ENCODE measurements around the gene GGN.
"Not testable (repeated sequence)": the region's sequence is repeated elsewhere in the genome, so short reads cannot be mapped to it uniquely, and the experiment has no call there.

GGN gene, protein sequence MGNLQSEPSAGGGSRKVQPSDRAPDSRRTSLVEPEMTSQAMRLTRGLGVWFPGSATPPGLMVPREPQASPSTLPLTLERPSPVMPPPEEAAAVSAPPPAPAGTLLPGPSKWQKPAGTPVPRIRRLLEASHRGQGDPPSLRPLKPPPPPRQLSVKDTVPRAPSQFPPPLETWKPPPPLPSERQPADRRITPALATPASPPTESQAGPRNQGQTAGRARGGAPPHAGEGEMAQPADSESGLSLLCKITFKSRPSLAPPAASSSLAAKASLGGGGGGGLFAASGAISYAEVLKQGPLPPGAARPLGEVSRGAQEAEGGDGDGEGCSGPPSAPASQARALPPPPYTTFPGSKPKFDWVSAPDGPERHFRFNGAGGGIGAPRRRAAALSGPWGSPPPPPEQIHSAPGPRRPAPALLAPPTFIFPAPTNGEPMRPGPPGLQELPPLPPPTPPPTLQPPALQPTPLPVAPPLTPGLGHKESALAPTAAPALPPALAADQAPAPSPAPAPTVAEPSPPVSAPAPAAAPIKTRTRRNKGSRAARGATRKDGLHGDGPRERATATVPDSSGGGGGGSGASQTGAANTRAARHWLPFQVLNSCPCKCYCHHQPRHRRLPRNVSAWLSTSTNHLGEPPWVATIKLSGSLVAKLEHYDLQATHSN

DNA sequence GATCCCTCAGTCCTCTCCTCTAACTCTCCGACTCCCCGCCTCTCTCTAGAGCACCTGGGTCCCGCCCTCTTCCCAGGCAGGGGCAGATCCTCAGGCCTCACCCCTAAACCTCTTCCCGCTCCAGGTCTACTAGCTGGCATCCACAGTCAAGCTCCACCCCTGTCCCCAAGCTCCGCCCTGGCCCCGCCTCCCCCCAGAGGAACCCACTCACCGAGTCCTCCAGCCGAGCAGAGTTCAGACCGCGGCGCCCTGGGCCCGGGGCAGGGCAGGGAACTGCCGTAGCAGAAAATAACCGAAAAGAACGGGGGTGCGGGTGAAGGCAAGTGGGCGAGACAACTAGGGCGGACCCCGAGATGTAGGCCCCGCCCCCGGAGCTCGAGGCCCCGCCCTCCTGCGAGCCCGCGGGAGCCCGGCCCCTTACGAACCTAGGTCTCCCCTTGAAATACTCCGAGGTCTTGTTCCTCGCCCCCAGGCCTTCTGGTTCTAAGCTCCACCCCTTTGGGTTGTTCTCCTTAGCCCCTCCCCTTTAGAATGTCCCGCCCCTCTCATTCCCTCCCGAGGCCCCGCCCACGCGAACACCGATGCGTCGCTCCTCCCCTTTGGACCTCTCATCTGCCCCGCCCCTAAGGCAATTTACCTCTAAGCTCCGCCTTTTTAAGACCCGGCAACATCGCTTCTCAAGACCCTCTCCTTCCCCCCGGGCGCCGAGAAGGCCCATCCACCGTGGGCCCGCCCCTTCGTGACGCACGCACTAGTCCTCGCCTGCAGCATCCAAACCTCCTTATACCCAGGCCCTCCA lies at the start of gene GGN:
Gene GGN (minus strand): TSS at position 485 of the 799 bp plus-strand sequence. CDS start 773 bp downstream, outside the sequence.
- peak; percentile 36 to 53 for DNase-seq (ENCODE audit: extremely low read depth in 1 of 2, low read depth in 1 of 2)

DNA sequence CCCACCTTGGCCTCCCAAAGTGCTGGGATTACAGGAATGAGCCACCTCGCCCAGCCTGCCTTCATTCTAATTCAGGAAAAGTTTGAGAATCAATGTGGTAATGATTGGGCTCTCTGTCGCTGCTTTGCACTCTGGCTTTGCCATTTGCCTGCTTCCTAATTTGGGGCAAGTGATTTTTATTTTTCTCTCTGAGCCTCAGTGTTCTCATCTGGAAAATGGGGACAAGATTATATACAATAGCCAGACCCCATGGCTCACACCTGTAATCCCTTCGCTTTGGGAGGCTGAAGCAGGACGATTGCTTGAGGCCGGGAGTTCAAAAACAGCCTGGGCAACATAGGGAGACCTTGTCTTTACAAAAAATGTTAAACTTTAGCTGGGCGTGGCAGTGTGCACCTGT lies 49.5 kb upstream of the GGN start:
- DNase-seq (ENCODE audit: extremely low read depth in 1 of 2, low read depth in 1 of 2), result no peak

DNA sequence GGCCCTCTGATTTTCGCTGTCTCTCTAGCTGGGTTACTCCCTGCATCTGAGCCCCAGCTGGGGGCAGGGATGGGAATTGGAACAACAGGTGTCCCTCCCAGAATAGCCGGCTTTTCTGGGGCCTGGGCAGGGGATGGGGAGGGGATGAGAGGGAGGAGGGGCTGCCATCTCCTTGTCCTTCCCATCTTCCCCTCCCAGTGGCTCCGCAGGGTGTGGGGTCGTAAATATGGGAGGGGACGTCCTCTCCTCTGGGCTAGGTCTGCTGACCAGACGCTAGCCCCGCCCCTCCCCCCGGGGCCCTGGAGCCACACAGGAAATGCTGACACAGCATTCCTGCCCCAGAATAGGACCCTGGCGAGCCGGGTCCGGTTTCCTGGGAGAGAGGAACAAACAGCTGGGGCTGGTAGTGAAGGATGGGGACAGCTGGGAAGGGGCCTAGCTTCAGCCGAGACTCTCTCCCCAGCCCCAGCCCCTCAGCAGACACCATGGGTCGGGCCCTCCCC lies 46.8 kb upstream of the GGN start:
- no peak for DNase-seq (ENCODE audit: extremely low read depth in 1 of 2, low read depth in 1 of 2)

DNA sequence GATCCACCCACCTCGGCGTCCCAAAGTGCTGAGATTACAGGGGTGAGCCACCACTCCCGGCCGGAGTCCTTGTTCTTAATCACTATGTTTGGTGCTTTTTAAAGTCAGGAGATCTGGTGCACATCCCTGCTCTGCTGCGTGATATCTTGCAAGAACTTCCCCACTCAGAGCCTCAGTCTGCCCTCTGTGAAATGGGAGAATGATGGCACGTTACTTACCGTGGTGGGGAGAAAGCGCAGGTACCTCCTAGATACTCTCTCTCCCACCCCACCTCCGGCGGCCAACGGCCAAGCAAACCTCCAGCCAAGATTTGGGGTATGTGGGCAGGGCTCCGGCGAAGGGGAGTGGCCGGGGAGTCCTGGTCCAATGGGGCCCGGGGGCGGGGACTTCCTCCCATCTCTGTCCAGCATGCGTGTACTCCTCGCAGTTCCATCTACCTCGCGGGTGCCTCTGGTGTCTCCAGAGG lies 45.5 kb upstream of the GGN start, which contains the start of gene RYR1:
Gene RYR1 (plus strand): TSS at position 424 of the 466 bp plus-strand sequence. CDS start 139 bp downstream, outside the sequence.
- DNase-seq (ENCODE audit: extremely low read depth in 1 of 2, low read depth in 1 of 2), result peak in 1 of 2 donors; percentile 8

DNA sequence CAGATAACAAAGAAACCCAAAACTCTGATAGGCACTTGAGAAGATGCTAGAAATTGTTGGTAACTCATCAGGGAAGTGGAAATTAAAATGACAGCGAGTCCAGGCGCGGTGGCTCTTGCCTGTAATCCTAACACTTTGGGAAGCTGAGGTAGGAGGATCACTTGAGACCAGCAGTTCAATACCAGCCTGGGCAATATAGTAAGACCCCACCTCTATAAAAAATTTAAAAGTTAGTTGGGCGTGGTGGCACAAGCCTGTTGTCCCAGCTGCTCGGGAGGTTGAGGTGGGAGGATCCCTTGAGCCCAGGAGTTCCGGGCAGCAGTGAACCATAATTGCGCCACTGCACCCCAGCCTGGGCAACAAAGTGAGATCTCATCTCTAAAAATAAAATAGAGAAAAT lies 43.1 kb upstream of the GGN start:
- no peak for DNase-seq (ENCODE audit: extremely low read depth in 1 of 2, low read depth in 1 of 2)

DNA sequence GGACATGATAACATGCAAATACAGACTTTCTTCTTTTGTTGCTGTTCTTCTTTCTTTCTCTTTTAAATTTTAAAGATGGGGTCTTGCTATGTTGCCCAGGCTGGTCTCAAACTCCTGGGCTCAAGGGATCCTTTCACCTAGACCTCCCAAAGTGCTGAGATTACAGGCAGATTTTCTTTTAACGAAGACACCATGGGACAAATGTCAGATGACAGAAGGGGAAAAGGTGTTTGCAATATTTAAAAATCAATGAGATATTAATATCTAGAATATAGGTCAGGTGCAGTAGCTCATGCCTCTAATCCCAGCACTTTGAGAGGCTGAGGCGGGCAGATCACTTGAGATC lies 42.0 kb upstream of the GGN start:
- no peak for DNase-seq (ENCODE audit: extremely low read depth in 1 of 2, low read depth in 1 of 2)

DNA sequence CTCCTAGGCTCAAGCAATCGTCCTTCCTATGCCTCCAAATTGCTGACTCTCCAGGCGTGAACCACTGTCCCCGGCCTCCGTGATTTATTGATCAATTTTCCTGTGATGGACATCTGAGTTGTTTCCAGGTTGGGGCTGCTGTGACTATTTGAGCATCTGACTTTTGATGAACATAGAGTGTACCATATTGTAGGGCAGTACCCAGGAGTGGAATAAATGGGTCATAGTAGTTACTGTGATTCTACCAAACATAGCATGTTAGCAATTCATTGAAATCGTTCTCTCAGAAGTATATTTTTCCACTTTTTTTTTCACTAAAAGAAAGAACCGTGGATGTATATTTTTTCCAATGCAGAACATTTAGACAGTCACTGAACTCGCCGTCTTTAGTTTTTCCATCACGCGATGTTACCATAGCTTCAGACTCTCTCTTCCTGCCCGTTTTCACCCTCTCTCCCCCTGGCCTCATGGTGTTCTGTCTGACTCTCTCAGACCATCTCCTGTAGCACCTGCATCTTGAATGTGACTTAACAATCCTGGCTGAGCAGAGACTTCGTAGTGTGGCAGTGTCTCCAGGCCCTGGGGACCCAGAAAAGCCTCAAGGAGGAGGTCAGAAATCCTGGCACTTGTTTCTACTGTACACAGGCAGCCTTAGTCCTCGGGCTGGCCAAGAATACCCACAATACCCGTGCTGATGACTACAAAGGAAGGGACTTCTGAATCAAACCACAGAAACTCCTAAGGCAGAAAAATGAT lies 41.4 kb upstream of the GGN start:
- DNase-seq (ENCODE audit: extremely low read depth in 1 of 2, low read depth in 1 of 2), result no peak

DNA sequence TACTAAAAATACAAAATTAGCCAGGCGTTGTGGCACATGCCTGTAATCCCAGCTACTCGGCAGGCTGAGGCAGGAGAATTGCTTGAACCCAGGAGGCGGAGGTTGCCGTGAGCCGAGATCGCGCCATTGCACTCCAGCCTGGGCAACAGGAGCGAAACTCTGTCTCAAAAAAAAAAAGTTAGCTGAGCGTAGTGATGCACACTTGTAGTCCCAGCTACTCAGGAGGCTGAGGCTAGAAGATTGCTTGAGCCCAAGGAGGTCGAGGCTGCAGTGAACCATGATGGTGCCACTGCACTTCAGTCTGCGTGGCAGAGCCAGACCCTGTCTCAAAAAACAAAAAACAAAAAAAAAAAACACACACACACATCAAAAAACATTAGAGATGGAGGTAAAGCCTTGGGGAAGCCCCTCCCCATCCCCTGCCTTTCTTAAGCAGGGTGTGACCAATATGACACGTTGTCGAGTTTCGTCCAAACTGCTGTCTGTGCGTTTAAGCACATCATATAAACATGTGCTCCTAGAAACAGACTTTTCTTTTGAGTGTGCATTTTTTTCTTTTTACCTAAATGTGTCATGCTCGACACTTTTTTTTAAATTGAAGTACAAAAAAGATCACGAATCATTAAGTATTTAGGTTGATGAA lies 39.3 kb upstream of the GGN start:
- not testable (repeated sequence) for DNase-seq (ENCODE audit: extremely low read depth in 1 of 2, low read depth in 1 of 2)

DNA sequence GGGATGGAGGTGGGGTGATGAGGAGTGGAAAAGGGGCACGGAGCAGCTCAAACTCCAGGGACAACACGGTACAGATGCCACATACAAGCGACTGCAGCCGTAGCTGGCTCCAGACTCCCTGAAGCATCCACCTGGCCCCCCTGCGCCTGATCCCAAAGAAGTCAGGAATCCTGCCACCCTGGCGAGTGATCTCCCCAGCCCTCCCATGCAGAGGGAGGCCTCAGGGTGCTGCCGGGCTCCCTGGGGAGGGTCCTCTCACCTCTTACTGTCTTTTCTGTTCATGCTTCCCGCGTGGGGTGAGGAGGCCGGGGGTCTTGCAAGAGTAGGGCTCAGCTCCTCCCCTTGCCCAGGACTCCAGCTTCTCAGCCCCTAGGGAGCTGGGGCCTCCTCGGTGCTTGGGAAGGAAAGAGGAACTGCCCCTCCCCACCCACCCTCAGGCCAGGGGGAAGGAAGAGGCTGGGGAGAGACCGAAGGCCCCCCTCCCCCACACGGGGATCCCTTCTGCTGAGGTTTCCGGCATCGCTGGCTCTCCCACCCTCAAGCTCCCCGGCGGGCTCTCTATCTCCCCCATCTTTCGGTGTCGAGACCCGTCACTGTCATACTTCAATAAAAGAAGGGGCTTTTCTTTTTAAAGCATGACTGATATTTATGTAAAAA lies 38.1 kb upstream of the GGN start, which contains the start of gene RASGRP4:
Gene RASGRP4 (minus strand): TSS at position 410 of the 657 bp plus-strand sequence. CDS start 128 bp downstream, at position 282.
- no peak for DNase-seq (ENCODE audit: extremely low read depth in 1 of 2, low read depth in 1 of 2)

DNA sequence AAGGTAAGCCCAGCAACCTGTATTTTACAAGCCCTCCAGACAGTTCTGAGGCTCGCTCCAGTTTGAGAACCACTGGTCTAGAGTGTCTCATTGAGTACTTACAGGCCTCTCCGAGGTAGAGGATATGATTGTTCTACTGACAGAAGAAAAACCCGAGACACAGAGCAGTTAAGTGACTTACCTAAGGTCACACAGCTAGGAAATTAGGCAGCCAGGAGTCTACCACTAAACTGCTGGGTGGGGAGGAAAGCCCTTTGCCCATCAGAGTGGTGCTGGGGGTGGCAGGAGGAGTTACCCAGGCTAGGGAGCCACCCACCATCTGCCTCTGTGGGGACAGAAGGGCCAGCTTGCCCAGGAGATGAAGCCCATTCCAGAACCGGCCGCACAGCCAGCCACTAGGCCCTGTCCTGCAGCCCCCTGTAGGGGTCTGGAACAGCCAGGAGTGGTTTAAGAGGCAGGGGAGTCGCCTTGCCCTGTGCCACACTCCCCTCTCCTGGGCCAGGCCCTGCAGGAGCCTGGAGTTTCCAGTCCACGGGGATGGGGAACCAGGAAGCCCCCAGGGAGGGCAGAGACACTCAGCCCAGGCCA lies 37.5 kb upstream of the GGN start:
- DNase-seq (ENCODE audit: extremely low read depth in 1 of 2, low read depth in 1 of 2), result no peak

DNA sequence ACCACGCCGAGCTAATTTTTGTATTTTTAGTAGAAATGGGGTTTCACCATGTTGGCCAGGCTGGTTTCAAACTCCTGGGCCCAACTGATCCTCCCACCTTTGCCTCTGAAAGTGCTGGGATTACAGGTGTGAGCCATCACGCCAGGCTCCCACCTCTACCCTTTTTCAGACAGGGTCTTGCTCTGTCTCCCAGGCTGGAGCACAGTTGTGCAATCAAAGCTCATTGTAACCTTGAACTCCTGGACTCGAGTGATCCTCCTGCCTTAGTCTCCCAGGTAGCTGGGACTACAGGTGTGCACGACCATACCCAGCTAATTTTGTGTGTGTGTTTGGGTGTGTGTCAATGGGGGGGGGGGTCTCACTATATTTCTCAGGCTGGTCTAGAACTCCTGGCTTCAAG lies 36.4 kb upstream of the GGN start:
- DNase-seq (ENCODE audit: extremely low read depth in 1 of 2, low read depth in 1 of 2), result no peak

DNA sequence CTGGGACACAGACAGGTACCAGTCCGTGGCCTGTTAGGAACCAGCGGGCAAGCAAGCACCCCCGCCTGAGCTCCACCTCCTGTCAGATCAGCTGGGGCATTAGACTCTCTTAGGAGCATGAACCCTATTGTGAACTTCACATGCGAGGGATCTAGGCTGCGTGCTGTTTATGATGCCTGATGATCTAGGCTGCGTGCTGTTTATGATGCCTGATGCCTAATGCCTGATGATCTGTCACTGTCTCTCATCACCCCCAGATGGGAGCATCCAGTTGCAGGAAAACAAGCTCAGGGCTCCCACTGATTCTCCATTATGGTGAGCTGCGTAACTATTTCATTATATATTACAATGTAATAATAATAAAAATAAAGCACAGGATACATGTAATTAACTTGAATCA lies 34.6 kb upstream of the GGN start:
- DNase-seq (ENCODE audit: extremely low read depth in 1 of 2, low read depth in 1 of 2), result no peak

DNA sequence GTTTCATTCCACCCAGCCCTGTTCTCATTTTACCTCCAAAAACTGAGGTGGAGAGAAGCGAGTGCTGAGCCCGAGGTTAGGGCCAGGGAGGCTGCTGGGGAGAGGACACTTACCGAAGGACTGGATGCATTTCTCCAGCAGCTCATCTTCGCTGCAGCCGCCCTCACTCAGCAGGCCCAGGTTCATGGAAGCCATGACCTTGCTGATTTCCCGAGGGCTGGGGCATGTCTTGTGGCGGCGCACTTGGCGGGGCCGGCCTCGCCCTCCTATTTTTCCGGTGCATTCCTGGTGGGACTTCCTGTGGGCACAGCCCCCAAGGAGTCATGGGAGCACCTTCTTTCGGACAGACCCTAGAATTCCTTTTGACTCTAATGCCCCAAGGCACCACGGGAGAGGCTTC lies 34.0 kb upstream of the GGN start:
- DNase-seq (ENCODE audit: extremely low read depth in 1 of 2, low read depth in 1 of 2), result no peak

DNA sequence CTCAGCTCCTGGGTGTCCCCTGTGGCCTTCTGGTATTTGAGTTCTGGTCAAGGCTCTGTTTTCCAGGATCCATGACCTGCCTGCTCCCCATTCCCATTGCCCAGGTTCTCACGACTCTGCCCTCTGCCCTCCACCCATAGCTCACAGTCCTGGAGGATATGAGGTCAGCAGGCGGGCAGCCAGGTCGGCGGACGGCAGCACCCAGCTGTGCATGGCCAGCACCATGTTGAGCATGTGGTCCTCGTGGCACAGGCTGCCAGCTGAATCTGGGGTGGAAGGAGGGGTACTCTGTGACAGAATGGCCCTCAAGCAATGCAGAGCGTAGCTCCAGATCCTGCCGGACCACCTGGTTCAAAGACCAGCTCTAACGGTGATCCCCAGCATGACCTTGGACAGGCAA lies 33.1 kb upstream of the GGN start:
- no peak for DNase-seq (ENCODE audit: extremely low read depth in 1 of 2, low read depth in 1 of 2)

DNA sequence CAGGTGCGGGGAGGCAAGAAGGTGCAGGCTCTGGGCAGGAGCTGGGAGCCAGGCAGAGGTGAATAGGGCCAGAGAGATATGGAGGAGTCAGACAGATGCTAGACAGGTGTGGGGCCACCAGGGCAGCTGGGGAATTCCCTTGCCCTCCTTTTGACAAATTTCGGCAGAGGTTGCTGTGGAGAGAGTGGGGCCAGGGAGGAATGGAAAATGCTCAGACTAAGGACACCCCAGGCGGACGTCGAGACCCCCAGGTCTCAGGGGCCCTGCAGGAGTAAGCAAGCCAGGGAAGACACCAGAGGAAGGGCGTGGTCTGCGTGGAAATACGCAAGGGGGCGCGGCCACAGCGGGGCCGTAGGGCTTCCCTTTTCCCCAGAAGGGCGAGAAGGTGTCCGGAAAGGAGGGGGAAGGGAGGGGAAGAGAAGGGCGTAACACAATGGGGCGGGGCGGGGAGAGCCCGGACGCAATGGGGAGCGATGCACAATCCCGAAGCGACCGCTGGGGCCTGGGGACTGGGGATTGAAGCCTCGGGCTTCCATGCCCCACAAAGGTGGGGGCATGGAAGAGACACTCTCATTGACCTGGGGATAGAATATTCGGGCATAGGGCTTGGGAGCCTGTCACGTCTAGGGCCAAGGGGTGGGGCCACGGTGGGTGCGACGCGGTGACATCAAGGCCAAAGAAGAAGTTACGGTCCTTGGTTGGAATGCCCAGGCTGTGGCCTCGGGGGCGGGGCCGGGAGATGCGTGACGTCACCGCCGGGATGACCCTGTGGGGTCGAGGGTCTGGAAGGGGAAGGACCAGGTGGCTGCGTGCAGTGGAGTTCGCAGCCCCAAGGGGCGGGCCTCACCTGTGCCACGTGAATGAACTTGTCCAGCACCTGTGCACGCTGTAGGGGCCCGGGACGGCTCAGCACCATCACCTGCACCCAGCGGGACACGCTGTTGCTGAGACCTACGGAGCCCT lies 30.0 kb upstream of the GGN start:
- no peak for DNase-seq (ENCODE audit: extremely low read depth in 1 of 2, low read depth in 1 of 2)

DNA sequence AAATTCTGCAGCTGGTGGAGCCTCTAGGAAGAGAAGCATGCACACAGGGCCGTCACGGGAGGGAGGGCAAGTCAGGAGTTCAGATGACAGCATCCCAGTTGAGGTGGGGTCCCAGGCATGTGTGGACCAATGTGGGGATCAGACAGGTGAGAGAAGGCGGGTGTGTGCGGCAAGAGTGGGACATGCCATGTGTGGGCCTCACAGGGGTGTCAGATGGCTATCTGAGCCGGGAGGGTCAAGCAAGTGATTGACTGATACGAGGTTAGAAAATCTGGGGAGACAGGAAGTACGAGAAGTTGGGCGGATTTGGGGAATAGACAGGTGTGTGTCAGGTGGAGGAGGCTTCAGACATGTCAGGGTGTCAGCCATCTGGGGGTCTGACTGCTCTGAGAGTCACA lies 29.3 kb upstream of the GGN start:
- no peak for DNase-seq (ENCODE audit: extremely low read depth in 1 of 2, low read depth in 1 of 2)

DNA sequence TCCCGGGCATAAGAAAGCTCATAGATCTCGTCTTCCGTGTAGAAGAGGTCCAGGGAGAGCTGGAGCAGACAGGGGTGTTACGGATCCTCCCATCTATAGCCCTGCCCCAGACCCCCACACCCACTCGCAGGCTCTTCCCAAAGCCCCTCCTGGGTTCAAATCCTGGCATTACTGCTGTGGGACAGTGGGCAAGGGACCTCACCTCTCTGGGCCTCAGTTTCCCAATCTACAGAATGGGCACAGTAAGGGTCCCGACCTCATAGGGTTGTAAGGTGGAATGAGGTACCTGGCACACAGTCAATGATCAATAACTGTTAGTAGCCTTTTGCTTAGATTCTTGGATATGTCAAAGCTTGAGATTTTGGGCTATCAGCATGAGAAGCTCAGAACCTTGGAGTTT lies 25.6 kb upstream of the GGN start:
- no peak for DNase-seq (ENCODE audit: extremely low read depth in 1 of 2, low read depth in 1 of 2)

DNA sequence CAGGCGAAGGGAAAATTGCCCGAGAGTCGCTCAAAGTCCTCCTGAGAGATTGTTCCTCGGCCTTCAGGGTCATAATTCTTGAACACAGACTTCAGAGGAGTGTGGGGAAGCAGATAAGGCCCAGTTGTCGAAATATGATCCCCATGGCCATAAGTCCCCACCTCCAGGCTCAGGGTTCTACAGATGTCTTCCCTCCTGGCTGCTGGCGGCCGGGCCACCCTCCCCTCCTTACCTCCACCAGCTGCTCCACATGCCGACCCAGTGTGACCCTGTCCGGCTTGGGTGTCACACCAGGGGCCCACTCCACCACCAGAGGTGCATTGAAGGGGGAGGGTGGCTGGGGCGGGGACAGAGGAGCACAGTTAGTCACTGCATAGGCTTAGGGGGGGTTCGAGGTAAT lies 25.1 kb upstream of the GGN start:
- no peak for DNase-seq (ENCODE audit: extremely low read depth in 1 of 2, low read depth in 1 of 2)

All from activated CD8-positive, alpha-beta memory T cell treated with anti-CD3 and anti-CD28 coated beads for 1 hour (primary cell).